ENCODE measurements around the gene CAMK2D. TPM values are rescaled to one million over a fixed set of nuclear protein-coding genes. Genes with fewer than 3 reads are reported as not detected.

The CAMK2D gene
- total and polyA plus RNA-seq, 12 donors: 55.6 to 286 (median 221) TPM

- 0 to 1% methylated on average over 64 of the region's 64 CpGs for WGBS, 2 donors
- intact Hi-C loops (cut with DNase I): loop anchor here (2.0 to 10.0 kb wide), 14 partner anchors 76 to 369 kb away; no protein-coding TSS in a partner anchor
- peaks cover 0 to 48% (median 36%) of the 10 kb centered on the region in 9 donors for H3K4me1 ChIP-seq
Measured at GRCh38 chr4:113760795-113761619, 531 bp downstream of the CAMK2D start.

GRCh38 chr4:113760094-113760794 is 1.3 kb downstream of the CAMK2D start:
- 1 to 2% methylated on average over 22 of the region's 22 CpGs for WGBS, 2 donors
- peaks cover 0 to 56% (median 44%) of the 10 kb centered on the region in 9 donors for H3K4me1 ChIP-seq
- intact Hi-C loops (cut with DNase I): loop anchor here (2.0 to 10.0 kb wide), 14 partner anchors 75 to 368 kb away; no protein-coding TSS in a partner anchor

More at GRCh38 chr4:113760795-113761619, 531 bp downstream of the CAMK2D start:
- Histone ChIP-seq H3K4me3 (peak overlapping the region; percentile 70 to 89 (median 85)), H3K27ac (peak overlapping the region; percentile 95 to 100 (median 98)), H3K36me3 (peaks cover 0 to 16% (median 0%) of the 10 kb centered on the region in 9 donors), H3K9me3 (no peaks in the 10 kb centered on the region), H3K27me3 (no peaks in the 10 kb centered on the region)
- DNase-seq (peak; percentile 82 to 86), ATAC-seq (peak; percentile 51 to 78 (median 55))
- no peak for TF ChIP-seq CTCF (IDR thresholded peaks at IDR 0.05)

GRCh38 chr4:113759696-113760093 is 1.8 kb downstream of the CAMK2D start:
- intact Hi-C loops (cut with DNase I): loop anchor here (2.0 to 10.0 kb wide), 17 partner anchors 72 to 367 kb away; no protein-coding TSS in a partner anchor
- Histone ChIP-seq H3K36me3 (peaks cover 0 to 16% (median 0%) of the 10 kb centered on the region in 9 donors), H3K27me3 (no peaks in the 10 kb centered on the region), H3K4me3 (peak overlapping the region; percentile 70 to 89 (median 85)), H3K27ac (peak overlapping the region; percentile 95 to 100 (median 98)), H3K9me3 (no peaks in the 10 kb centered on the region), H3K4me1 (peaks cover 0 to 57% (median 45%) of the 10 kb centered on the region in 9 donors)
- no peak for TF ChIP-seq CTCF (IDR thresholded peaks at IDR 0.05)
- DNase-seq (no peak), ATAC-seq (no peak)
- WGBS, 2 donors: 12 to 29% methylated on average over 4 of the region's 4 CpGs

More at GRCh38 chr4:113760094-113760794, 1.3 kb downstream of the CAMK2D start:
- DNase-seq (no peak), ATAC-seq (peak in 5 of 8 donors; percentile 4 to 16 (median 4))
- H3K36me3 ChIP-seq: peaks cover 0 to 16% (median 0%) of the 10 kb centered on the region in 9 donors
- H3K27me3 ChIP-seq: no peaks in the 10 kb centered on the region
- H3K9me3 ChIP-seq: no peaks in the 10 kb centered on the region
- H3K27ac ChIP-seq: peak overlapping the region; percentile 95 to 100 (median 98)
- TF ChIP-seq CTCF (IDR thresholded peaks at IDR 0.05): no peak
- peak overlapping the region; percentile 70 to 89 (median 85) for H3K4me3 ChIP-seq

- ATAC-seq (no peak), DNase-seq (no peak)
- peaks cover 0 to 65% (median 50%) of the 10 kb centered on the region in 9 donors for H3K4me1 ChIP-seq
- H3K27ac ChIP-seq: peak overlapping the region in 6 of 10 donors; percentile 33 to 100 (median 98)
- no peaks in the 10 kb centered on the region for H3K9me3 ChIP-seq
- H3K36me3 ChIP-seq: peaks cover 0 to 19% (median 0%) of the 10 kb centered on the region in 9 donors
- H3K27me3 ChIP-seq: no peaks in the 10 kb centered on the region
- H3K4me3 ChIP-seq: peak overlapping the region in 7 of 10 donors; percentile 75 to 89 (median 85)
- WGBS, 2 donors: 51 to 54% methylated on average over 6 of the region's 6 CpGs
- no peak for TF ChIP-seq CTCF (IDR thresholded peaks at IDR 0.05)
- intact Hi-C loops (cut with DNase I): loop anchor here in 6 of 10 donors (5.0 to 10.0 kb wide), 4 partner anchors 71 to 124 kb away; no protein-coding TSS in a partner anchor
Measured at GRCh38 chr4:113758372-113758771, 3.2 kb downstream of the CAMK2D start.

All from heart right ventricle (tissue), 16 donors.